Immature natural killer cell (primary cell): ENCODE data around the gene OR1L8. TPM values are rescaled to one million over a fixed set of nuclear protein-coding genes. Genes with fewer than 3 reads are reported as not detected.
"Not testable (repeated sequence)": the region's sequence is repeated elsewhere in the genome, so short reads cannot be mapped to it uniquely, and the experiment has no call there.

Source experiments
- DNase-seq, 3 donors: peaks; one replicate each; pipeline ENCODE4 v3.0.0; 2022; ENCODE audit warnings: mixed read lengths in 1 of 3
- H3K27ac Mint-ChIP-seq, 6 donors: one replicate each; pipeline ENCODE4 v1.8.0; 2020; ENCODE audit warnings: mixed read lengths in 6 of 6, mild to moderate bottlenecking in 5 of 6, inconsistent platforms in 4 of 6, moderate library complexity in 3 of 6
- H3K27me3 Mint-ChIP-seq, 3 donors: one replicate each; pipeline ENCODE4 v1.8.0; 2020 to 2021; ENCODE audit warnings: low read depth in 3 of 3, mild to moderate bottlenecking in 3 of 3, mixed read lengths in 3 of 3, moderate library complexity in 3 of 3, inconsistent platforms in 1 of 3
- H3K36me3 Mint-ChIP-seq, 3 donors: one replicate each; pipeline ENCODE4 v1.8.0; 2020; ENCODE audit warnings: mixed read lengths in 3 of 3, inconsistent platforms in 2 of 3, mild to moderate bottlenecking in 2 of 3
- H3K4me1 Mint-ChIP-seq, 2 donors: one replicate each; pipeline ENCODE4 v1.8.0; 2020; ENCODE audit warnings: inconsistent platforms in 2 of 2, mild to moderate bottlenecking in 2 of 2, mixed read lengths in 2 of 2, moderate library complexity in 1 of 2
- H3K4me3 Mint-ChIP-seq, 5 donors: one replicate each; pipeline ENCODE4 v1.8.0; 2020; ENCODE audit warnings: mild to moderate bottlenecking in 5 of 5, mixed read lengths in 5 of 5, inconsistent platforms in 3 of 5, moderate library complexity in 3 of 5
- H3K9me3 Mint-ChIP-seq, 6 donors: one replicate each; pipeline ENCODE4 v1.8.0; 2020; ENCODE audit warnings: mild to moderate bottlenecking in 6 of 6, mixed read lengths in 6 of 6, inconsistent platforms in 4 of 6, moderate library complexity in 3 of 6
- polyA plus RNA-seq, 3 donors: library from polyadenylated mRNA; unstranded; fragments of 300-500 nt; fragmentation: Illumina TruSeq; gene quantifications; one replicate each; pipeline ENCODE4 v1.2.3, GENCODE V29; 2021

The OR1L8 gene, protein sequence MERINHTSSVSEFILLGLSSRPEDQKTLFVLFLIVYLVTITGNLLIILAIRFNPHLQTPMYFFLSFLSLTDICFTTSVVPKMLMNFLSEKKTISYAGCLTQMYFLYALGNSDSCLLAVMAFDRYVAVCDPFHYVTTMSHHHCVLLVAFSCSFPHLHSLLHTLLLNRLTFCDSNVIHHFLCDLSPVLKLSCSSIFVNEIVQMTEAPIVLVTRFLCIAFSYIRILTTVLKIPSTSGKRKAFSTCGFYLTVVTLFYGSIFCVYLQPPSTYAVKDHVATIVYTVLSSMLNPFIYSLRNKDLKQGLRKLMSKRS
- polyA plus RNA-seq, result under 1 TPM in 2 of 3 donors, not detected in 1; 0.11 to 0.64 TPM

DNA sequence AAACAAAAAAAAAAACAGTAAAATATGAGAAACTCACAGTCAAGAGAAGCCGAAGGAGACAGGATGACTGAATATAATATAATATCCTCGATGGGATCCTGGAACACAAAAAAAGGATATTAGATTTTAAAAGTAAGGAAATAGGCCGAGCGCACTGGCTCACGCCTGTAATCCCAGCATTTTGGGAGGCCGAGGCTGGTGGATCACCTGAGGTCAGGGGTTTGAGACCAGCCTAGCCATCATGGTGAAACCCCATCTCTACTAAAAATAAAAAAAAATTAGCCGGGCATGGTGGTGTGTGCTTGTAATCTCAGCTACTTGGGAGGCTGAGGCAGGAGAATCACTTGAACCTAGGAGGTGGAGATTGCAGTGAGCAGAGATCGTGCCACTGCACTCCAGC, at the start of gene OR1L8:
Gene OR1L8 (minus strand): TSS at position 101 of the 400 bp plus-strand sequence. CDS start 14,907 bp downstream, outside the sequence.
- DNase-seq, H3K27ac Mint-ChIP-seq, H3K27me3 Mint-ChIP-seq, H3K9me3 Mint-ChIP-seq, H3K4me1 Mint-ChIP-seq, H3K4me3 Mint-ChIP-seq, H3K36me3 Mint-ChIP-seq: not testable (repeated sequence)

DNA sequence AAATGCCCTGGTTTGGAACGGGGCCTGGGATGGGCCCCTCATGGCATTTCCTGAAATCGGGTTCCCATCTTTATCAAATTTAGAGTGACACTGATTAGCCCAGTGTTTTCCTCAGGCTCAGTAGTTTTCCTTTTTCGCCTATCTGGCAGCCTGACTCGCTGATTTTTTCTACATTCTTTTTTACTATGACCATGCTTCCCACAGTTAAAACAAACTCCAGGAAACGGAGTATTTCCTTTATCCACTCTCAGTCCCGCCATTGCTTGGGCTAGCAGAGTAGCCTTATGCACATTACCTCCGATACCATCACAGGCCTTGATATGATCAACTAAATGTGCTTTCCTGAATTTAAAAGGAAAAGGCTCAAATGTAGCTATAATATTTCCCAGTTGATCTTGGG, 36.8 kb upstream of the OR1L8 start:
- DNase-seq, result no peak
- H3K4me1 Mint-ChIP-seq, result no peaks in the 10 kb centered on the region
- peaks cover 3 to 17% (median 3%) of the 10 kb centered on the region in 3 donors for H3K27me3 Mint-ChIP-seq
- H3K9me3 Mint-ChIP-seq, result peaks cover 0 to 11% (median 0%) of the 10 kb centered on the region in 6 donors
- no peaks in the 10 kb centered on the region for H3K36me3 Mint-ChIP-seq
- no peak overlapping the region for H3K4me3 Mint-ChIP-seq
- no peak overlapping the region for H3K27ac Mint-ChIP-seq

DNA sequence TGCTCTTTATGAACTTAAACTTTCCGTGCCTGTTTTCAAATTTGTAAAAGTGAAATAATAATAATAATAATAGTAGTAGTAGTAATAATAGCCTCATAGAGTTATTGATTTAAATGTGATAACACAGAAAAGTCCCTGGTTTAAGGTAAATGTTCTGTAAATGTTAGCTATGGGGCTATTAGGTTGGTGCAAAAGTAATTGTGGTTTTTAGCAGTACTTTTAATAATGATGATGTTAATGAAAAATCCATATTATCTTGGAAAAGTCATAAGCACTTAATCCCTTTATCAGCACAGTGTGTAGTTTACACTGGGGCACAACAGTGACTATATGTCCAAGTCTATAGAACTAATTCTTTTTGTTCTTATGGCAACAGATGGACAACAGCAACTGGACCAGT, 31.2 kb upstream of the OR1L8 start, which contains the start of gene OR1Q1:
Gene OR1Q1 (plus strand): TSS at position 377 of the 400 bp plus-strand sequence. CDS start 0 bp downstream, at position 377.
- Mint-ChIP-seq H3K9me3 (peaks cover 0 to 2% (median 0%) of the 10 kb centered on the region in 6 donors), H3K4me1 (no peaks in the 10 kb centered on the region), H3K4me3 (no peak within 1 kb of the TSS), H3K27ac (no peak within 1 kb of the TSS), H3K36me3 (no peaks in the 10 kb centered on the region), H3K27me3 (peaks cover 2 to 5% (median 5%) of the 10 kb centered on the region in 3 donors)
- no peak for DNase-seq

DNA sequence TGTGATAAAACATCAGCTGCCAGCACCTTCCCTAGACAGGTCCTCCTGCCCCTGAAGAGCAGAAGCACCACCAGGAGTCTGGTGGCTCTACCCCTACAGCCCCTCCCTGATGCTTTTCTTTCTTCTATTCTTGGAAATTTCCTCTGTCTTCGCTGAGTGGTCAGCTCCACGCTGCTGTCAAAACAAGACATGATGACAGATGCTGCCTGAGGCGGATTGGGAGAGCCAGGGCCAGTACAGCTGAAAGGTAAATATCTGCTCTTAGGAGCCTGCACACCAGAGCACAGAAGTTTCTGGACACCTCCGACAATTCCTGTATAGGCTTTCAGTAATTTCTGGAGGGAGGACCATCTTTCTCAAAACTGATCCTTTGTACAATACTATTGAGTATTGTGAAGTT, 26.6 kb upstream of the OR1L8 start:
- no peaks in the 10 kb centered on the region for H3K36me3 Mint-ChIP-seq

DNA sequence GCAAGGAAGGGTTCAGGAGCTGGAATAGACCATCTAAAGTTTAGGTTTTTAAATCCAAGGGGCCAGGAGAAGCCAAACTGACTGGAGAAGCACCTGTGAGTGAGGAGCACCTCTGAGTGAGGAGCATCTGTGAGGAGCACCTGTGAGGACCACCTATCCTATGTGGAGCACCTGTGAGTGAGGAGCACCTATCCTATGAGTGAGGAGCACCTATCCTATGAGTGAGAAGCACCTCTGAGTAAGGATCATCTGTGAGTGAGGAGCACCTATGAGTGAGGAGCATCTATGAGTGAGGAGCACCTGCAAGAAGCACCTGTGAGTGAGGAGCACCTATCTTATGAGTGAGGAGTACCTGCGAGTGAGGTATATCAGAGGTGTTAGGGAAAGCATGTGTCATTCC, 23.4 kb upstream of the OR1L8 start:
- H3K4me3 Mint-ChIP-seq, result no peak overlapping the region
- no peak for DNase-seq
- no peak overlapping the region for H3K27ac Mint-ChIP-seq

More for the DNA sequence above, 26.6 kb upstream of the OR1L8 start:
- Mint-ChIP-seq H3K4me3 (no peak overlapping the region), H3K9me3 (no peaks in the 10 kb centered on the region), H3K4me1 (no peaks in the 10 kb centered on the region), H3K27ac (no peak overlapping the region), H3K27me3 (peaks cover 2 to 5% (median 4%) of the 10 kb centered on the region in 3 donors)
- DNase-seq, result no peak

DNA sequence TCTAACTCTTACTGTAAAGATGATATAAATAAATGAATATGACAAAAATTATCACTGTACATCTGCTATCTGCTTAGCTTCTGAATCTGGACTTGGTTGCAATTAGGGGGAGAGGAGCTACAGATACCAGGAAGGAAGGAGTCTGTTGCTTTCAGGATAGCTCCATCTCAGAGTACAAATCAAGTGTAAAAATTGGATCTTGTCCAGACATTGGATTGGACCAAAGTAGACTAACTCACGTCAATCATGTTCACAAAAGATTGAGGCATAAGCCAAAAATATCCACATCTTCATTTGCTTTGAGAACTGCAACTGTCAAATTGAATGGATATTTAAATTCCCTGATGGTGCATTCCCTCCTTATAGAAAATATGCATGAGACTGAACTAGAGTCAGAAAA, 22.5 kb upstream of the OR1L8 start:
- Mint-ChIP-seq H3K4me1 (no peaks in the 10 kb centered on the region), H3K4me3 (no peak overlapping the region), H3K9me3 (peaks cover 0 to 8% (median 6%) of the 10 kb centered on the region in 6 donors), H3K27me3 (peaks cover 2 to 8% (median 5%) of the 10 kb centered on the region in 3 donors), H3K36me3 (no peaks in the 10 kb centered on the region), H3K27ac (no peak overlapping the region)
- no peak for DNase-seq

More for the DNA sequence above, 23.4 kb upstream of the OR1L8 start:
- Mint-ChIP-seq H3K9me3 (peaks cover 0 to 4% (median 0%) of the 10 kb centered on the region in 6 donors), H3K36me3 (no peaks in the 10 kb centered on the region), H3K4me1 (no peaks in the 10 kb centered on the region), H3K27me3 (peaks cover 4 to 8% (median 4%) of the 10 kb centered on the region in 3 donors)

DNA sequence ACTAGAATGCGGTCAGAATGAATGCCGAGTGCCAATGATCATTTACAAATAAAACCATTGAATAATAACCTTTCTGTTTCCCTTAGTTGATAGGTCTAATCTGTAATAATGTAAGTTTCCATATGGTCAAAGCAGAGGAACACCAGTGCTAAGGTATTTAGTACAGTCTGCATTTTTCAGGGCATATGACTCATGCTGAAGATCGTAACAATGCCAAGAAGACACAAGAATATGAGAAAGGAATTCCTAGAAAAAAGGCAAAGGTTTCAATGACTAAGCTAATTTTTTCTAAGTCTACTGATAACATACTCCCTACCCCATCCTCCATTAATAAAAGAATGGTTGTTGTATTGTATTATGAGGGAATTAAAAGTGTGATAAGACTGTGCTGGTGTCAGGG, 2.8 kb downstream of the OR1L8 start:
- H3K4me1 Mint-ChIP-seq, result no peaks in the 10 kb centered on the region
- H3K9me3 Mint-ChIP-seq, result no peaks in the 10 kb centered on the region
- no peaks in the 10 kb centered on the region for H3K36me3 Mint-ChIP-seq
- no peak for DNase-seq
- peaks cover 0 to 6% (median 4%) of the 10 kb centered on the region in 3 donors for H3K27me3 Mint-ChIP-seq
- H3K4me3 Mint-ChIP-seq, result no peak overlapping the region
- H3K27ac Mint-ChIP-seq, result no peak overlapping the region

DNA sequence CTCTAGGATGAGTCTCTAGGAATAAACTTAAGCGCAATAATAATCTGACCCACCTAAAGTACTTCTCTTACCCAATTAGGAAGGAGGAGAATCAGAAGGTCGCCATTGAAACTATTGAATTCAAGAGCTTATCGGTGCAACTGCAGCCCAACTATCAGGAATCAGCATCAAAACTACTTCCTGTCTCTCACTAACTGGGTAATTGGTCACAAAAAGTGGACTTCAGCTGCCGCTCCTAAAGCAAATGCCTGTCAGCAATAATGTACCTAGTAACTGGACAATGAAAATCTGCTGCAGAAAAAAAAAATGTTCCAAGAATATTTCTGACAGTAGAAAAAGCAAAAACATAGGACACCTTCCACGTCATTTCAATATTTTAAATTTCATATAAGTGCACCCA, 3.3 kb downstream of the OR1L8 start:
- H3K27me3 Mint-ChIP-seq, result peaks cover 0 to 6% (median 3%) of the 10 kb centered on the region in 3 donors

DNA sequence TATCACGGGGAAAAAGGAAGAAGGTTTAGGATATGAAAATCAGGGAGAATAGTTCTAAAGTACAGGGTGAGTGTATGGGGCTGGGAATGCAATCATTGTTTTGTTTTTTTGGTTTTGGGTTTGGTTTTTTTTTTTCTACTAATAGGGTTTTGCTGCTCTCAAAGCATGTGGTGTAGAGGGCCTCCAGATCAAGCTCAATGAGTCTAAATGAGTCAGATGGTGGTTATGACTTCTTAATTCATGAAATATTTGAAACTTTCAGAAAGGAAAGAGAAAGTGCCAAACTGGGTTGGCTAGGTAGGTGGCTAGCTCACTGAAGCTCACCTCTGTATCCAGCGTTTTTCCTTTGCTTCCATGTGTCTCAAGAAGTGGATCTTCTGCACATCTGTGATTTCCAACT, 10.7 kb downstream of the OR1L8 start:
- no peaks in the 10 kb centered on the region for H3K4me1 Mint-ChIP-seq
- H3K4me3 Mint-ChIP-seq, result no peak overlapping the region
- no peak overlapping the region for H3K27ac Mint-ChIP-seq
- DNase-seq, result no peak
- H3K9me3 Mint-ChIP-seq, result peaks cover 0 to 2% (median 0%) of the 10 kb centered on the region in 6 donors
- no peaks in the 10 kb centered on the region for H3K27me3 Mint-ChIP-seq
- H3K36me3 Mint-ChIP-seq, result no peaks in the 10 kb centered on the region

More for the DNA sequence above, 3.3 kb downstream of the OR1L8 start:
- Mint-ChIP-seq H3K36me3 (no peaks in the 10 kb centered on the region), H3K4me3 (no peak overlapping the region), H3K9me3 (no peaks in the 10 kb centered on the region), H3K4me1 (no peaks in the 10 kb centered on the region), H3K27ac (no peak overlapping the region)
- DNase-seq, result no peak

DNA sequence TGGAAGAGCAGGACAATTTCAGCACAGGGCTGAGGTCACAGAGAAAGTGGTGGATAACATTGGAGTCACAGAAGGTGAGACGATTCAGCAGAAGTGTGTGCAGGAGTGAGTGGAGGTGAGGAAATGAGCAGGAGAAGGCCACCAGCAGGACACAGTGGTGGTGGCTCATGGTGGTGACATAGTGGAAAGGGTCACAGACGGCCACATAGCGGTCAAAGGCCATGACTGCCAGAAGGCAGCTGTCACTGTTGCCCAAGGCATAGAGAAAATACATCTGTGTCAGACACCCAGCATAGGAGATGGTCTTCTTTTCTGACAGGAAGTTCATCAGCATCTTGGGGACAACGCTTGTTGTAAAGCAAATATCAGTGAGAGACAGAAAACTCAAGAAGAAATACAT, 15.3 kb downstream of the OR1L8 start:
- H3K36me3 Mint-ChIP-seq, result no peaks in the 10 kb centered on the region
- no peaks in the 10 kb centered on the region for H3K4me1 Mint-ChIP-seq

DNA sequence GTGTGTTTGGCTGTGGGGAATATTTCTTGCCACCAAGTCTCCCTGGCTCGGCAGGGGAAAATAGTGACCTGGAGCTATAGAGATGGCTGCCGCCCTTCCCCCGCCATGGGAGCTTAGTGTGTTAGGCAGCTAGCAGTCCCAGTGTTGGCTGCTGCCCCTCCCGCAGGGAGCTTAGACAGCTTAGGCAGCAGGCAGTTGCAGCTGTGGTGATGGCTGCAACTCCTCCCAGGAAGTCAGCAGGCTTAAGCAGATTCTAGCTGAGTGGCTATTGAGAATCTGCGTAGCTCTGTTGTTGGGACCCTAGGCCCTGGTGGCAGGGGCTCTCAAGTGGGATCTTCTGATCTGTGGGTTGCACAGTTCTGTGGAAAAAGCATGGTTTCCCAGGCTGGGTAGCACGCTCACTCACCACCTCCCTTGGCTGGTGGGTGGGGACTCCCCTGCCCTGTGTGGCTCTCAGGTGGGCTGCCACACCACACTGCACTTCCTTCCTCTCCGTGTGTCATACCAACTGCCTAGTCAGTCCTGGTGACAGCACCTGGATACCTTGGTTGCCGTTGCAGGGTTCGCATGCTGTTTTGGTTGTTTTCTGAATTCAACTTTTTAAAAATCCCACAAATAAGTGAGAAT, 20.9 kb downstream of the OR1L8 start:
- no peak for DNase-seq
- H3K36me3 Mint-ChIP-seq, result peaks cover 0 to 4% (median 0%) of the 10 kb centered on the region in 3 donors
- H3K4me3 Mint-ChIP-seq, result no peak overlapping the region
- no peak overlapping the region for H3K27ac Mint-ChIP-seq
- H3K9me3 Mint-ChIP-seq, result peaks cover 0 to 6% (median 5%) of the 10 kb centered on the region in 6 donors
- peaks cover 0 to 10% (median 6%) of the 10 kb centered on the region in 3 donors for H3K27me3 Mint-ChIP-seq
- no peaks in the 10 kb centered on the region for H3K4me1 Mint-ChIP-seq

More for the DNA sequence above, 15.3 kb downstream of the OR1L8 start:
- Mint-ChIP-seq H3K9me3 (peaks cover 0 to 6% (median 0%) of the 10 kb centered on the region in 6 donors), H3K4me3 (no peak overlapping the region), H3K27ac (no peak overlapping the region), H3K27me3 (peaks cover 0 to 7% (median 3%) of the 10 kb centered on the region in 3 donors)
- DNase-seq, result no peak

DNA sequence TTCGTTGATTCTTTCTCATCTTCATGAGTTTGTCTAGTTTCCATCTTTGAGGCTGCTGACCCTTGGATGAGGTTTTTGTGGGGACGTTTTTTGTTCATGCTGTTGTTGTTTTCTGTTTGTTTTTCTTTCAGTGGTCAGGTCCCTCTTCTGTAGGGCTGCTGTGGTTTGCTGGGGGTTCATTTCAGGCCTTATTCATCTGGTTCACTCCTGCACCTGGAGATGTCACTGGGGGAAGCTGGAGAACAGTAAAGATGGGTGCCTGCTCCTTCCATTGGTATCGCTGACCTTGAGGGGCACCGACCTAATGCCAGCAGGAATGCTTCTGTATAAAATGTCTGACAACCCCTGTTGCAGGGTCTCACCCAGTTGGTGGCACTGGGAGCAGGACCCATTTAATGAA, 21.7 kb downstream of the OR1L8 start:
- Mint-ChIP-seq H3K36me3 (peaks cover 0 to 4% (median 0%) of the 10 kb centered on the region in 3 donors), H3K27ac (no peak overlapping the region), H3K9me3 (peaks cover 0 to 6% (median 5%) of the 10 kb centered on the region in 6 donors), H3K4me1 (no peaks in the 10 kb centered on the region), H3K4me3 (no peak overlapping the region), H3K27me3 (peaks cover 0 to 10% (median 6%) of the 10 kb centered on the region in 3 donors)
- no peak for DNase-seq

DNA sequence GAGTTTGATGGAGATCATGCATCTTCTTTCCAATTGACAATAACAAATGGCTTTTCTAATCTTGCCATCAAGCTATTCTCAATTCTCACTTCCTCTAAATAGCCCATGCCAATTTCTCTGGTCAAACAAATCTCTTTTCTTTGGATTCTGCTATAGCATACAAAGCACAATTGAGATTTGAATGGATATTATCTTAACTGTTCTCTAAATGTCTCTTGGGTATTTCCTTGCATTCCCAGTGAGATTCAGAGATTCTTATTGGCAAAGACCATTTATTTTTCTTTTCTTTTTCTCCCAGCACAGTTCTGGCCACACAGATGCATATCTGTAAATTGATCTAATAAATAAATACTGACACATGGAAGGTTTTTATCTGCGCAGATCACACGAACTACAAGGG, 30.4 kb downstream of the OR1L8 start, which contains the start of gene OR1N2:
Gene OR1N2 (plus strand): TSS at position 301 of the 400 bp plus-strand sequence. CDS start 100 bp downstream, outside the sequence.
- H3K36me3 Mint-ChIP-seq, result no peaks in the 10 kb centered on the region
- H3K27ac Mint-ChIP-seq, result no peak within 1 kb of the TSS
- H3K27me3 Mint-ChIP-seq, result peaks cover 1 to 15% (median 6%) of the 10 kb centered on the region in 3 donors
- H3K4me3 Mint-ChIP-seq, result no peak within 1 kb of the TSS
- no peaks in the 10 kb centered on the region for H3K4me1 Mint-ChIP-seq
- DNase-seq, result no peak
- H3K9me3 Mint-ChIP-seq, result peaks cover 0 to 1% (median 0%) of the 10 kb centered on the region in 6 donors

DNA sequence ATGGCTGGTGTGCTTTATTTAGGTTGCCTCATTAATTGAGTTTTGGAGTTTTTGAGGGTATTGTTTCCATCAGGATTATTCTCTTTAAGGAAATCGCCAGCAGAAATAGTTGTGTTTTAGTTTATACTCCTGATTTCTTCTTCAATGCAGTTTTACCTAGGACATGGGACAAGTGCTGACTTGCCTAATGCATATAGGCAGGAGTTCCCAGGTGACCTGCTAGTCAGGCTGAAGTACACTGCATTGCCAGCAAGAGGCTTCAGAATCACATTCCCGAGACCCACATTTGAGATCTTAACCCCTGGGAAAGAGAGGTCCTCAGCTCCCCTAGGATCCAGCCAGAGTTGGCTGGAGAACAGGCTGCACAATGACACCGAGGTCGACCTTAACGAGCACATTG, 31.8 kb downstream of the OR1L8 start:
- no peak overlapping the region for H3K4me3 Mint-ChIP-seq
- H3K36me3 Mint-ChIP-seq, result no peaks in the 10 kb centered on the region
- peaks cover 0 to 1% (median 0%) of the 10 kb centered on the region in 6 donors for H3K9me3 Mint-ChIP-seq
- no peak overlapping the region for H3K27ac Mint-ChIP-seq
- DNase-seq, result no peak
- no peaks in the 10 kb centered on the region for H3K4me1 Mint-ChIP-seq
- H3K27me3 Mint-ChIP-seq, result peaks cover 1 to 21% (median 6%) of the 10 kb centered on the region in 3 donors
